ENCODE measurements around the gene TMEM158.

Gene TMEM158

GRCh38 chr3:45199837-45200648, 26.0 kb downstream of the TMEM158 start:
- DNase-seq (ENCODE audit: low read depth), result no peak

GRCh38 chr3:45198264-45199260, 27.5 kb downstream of the TMEM158 start:
- no peak for DNase-seq (ENCODE audit: low read depth)

- no peak for DNase-seq (ENCODE audit: low read depth)
Measured at GRCh38 chr3:45194791-45195190, 31.3 kb downstream of the TMEM158 start.

DNA sequence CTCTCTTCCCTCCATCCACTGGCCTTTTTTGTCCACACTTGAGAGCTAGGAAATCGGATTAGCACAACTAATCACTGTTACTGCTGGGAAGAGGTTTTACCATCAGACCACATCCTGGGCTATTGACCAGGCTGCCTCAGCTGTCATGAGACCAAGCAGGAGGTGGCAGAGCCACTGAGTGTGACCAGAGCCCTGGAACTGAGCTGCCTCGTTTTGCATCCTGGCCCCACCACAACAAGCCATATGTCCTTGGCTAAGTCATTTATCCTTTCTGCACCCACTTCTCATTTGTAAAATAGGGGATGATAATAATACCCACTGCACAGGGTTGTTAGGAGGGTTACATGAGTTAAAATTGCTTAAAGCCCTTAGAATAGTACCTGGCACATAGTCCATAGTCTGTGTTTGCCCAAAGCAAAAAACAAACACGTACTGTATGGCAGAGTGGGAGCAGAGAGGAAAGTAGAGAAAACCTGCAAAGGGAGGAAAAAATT, 34.1 kb downstream of the TMEM158 start:
- DNase-seq (ENCODE audit: low read depth), result no peak

DNA sequence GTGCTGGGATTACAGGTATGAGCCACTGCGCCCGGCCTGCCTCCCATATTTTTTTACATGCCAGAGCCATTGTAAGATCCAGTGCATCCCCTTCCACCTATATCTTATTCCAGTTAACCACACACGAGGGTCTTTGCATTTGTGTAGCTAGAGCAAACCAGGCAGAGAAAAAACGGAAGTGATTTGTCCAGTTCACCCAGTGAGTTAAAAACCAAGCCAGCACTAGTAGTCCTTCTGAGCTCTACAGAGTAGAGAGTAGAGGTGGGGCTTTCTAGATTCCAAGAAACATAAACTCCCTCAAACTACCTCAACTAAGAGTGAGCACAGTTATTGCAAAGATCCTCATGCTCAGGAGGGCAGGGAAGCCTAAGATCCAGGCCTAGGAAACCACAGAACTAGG, 34.7 kb downstream of the TMEM158 start:
- no peak for DNase-seq (ENCODE audit: low read depth)

- DNase-seq (ENCODE audit: low read depth), result no peak
Measured at GRCh38 chr3:45188719-45189659, 37.1 kb downstream of the TMEM158 start.

DNA sequence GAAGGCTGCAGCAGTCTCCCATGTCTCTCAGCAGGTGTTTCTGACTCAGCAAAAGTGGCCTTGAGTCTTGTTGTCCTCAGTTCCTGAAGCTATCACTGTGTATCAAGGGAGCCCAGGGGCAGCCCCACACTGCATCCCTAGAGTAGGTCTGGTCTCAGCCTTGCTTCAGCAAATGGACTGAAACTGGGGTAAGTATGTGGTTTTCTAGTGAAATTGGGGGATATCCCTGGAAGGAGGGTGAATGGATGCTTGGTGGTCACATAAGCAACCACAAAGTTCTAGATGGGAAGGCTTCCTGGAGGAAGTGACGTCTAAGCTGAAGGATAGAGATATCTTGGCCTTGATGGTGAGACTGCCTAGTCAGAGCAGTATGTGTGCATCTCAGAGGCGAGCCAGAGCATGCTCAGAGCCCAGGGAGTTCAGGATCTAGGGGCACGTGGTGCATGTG, 38.4 kb downstream of the TMEM158 start:
- no peak for DNase-seq (ENCODE audit: low read depth)

DNA sequence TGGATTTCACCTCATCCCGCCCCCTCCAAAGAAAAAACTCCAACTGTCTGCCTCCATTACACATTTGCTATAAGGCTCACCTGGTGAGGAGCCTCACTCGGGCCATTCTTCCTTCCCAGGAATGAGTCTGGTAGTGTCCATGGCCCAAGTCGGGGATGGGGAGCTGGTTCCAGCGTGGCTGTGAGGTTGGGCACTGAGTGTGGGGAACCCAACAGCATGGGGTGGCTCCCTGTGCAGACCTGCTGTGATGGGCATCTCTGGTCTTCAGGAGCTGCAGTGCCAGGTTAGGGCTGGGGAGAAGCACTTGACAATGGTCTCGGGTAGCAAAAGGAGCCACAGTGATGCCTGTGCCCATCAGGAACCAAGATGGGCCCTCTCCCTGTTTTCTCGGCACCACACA, 39.2 kb downstream of the TMEM158 start:
- DNase-seq (ENCODE audit: low read depth), result no peak

GRCh38 chr3:45185461-45185860, 40.6 kb downstream of the TMEM158 start:
- DNase-seq (ENCODE audit: low read depth), result no peak

GRCh38 chr3:45185052-45185451, 41.0 kb downstream of the TMEM158 start:
- no peak for DNase-seq (ENCODE audit: low read depth)

DNA sequence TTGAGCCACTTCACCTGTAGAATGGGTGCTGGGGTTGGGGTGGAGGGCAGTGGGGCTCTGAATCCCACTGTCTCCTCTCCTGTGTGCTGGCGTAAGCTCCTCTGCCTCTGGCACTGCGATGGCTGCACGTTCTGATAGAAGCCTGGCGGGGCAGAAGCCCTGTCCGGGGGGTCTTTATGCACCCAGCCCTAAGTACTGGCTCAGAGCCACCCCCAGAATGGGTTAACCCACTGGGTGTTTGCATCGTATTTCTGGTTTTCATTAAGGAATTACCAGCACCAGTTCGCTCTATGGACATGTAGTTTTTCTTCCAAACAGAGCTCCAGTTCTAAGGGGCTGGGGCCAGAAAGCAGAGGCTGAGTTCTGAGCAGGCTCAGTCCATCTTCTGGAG, 42.2 kb downstream of the TMEM158 start:
- DNase-seq (ENCODE audit: low read depth), result no peak

GRCh38 chr3:45182915-45183871, 42.9 kb downstream of the TMEM158 start:
- no peak for DNase-seq (ENCODE audit: low read depth)

- DNase-seq (ENCODE audit: low read depth), result no peak
Measured at GRCh38 chr3:45181496-45181895, 44.6 kb downstream of the TMEM158 start.

- DNase-seq (ENCODE audit: low read depth), result no peak
Measured at GRCh38 chr3:45180899-45181298, 45.2 kb downstream of the TMEM158 start.

GRCh38 chr3:45180051-45180450, 46.0 kb downstream of the TMEM158 start:
- no peak for DNase-seq (ENCODE audit: low read depth)

DNA sequence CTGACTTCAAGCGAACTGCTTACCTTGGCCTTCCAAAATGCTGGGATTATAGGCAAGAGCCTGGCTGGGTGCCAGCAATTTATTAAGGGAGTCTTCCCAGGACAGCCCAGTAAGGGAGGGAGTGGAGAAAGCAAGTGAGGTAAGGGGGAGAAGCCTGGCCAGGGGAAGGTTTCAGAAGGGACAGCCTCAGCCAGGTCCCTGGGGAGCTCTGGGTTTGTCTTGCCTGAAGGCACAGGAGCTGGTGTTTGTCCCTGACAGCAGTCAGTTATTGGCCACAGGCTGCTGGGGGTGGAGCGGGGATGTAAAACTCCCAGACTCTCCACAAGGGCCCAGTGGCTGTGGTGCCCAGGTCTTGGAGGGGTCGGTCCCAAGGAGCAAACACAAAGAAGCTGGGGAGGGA, 46.9 kb downstream of the TMEM158 start:
- DNase-seq (ENCODE audit: low read depth), result no peak

GRCh38 chr3:45178183-45179023, 47.7 kb downstream of the TMEM158 start:
- DNase-seq (ENCODE audit: low read depth), result no peak

GRCh38 chr3:45176912-45177311, 49.2 kb downstream of the TMEM158 start:
- no peak for DNase-seq (ENCODE audit: low read depth)
